GOT3 (cell line): ENCODE data around the gene MYADML2.

Experiments
- DNase-seq: peaks from one replicate; lab custom pipeline; 2025; ENCODE audit warnings: mixed read lengths; lab: John Stamatoyannopoulos, UW

MYADML2 gene

DNA sequence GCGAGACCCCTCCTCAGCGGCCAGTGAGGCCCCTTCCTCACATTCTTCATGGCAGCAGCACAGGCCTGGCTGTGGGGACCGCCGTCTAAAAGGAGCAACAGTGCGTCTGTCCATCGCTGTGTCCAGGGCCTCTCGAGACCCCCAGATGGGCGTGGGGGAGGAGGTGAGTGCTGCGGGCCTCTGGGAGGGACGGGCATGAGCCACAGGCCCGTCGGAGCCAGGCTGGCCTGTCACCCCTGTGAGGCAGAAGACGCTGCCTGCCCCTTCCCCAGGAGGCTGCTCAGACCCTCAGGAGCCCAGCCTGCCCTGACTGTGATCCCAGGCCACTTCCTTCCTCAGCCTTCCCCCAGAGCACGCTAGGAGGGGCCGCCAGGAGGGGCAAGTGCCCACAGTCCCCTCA lies 7.8 kb downstream of the MYADML2 start:
- no peak for DNase-seq

DNA sequence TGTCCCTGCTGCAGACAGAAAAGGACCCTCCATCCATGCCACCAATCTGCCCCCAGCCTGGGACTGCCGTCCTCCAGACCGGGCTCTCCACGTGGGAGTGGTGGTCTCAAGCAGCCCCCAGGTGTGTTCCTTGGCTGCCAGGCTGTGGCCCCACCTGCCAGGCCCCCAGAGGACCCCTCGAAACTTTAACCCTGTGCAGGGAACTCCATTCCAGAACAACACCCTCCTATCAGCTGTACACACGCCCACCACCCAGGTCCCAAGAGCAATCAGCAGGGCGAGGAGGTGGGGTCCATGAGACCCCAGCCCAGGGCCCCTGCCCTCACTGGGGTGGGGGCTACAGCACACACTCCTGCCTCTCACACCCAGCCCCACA lies 11.3 kb downstream of the MYADML2 start:
- no peak for DNase-seq

DNA sequence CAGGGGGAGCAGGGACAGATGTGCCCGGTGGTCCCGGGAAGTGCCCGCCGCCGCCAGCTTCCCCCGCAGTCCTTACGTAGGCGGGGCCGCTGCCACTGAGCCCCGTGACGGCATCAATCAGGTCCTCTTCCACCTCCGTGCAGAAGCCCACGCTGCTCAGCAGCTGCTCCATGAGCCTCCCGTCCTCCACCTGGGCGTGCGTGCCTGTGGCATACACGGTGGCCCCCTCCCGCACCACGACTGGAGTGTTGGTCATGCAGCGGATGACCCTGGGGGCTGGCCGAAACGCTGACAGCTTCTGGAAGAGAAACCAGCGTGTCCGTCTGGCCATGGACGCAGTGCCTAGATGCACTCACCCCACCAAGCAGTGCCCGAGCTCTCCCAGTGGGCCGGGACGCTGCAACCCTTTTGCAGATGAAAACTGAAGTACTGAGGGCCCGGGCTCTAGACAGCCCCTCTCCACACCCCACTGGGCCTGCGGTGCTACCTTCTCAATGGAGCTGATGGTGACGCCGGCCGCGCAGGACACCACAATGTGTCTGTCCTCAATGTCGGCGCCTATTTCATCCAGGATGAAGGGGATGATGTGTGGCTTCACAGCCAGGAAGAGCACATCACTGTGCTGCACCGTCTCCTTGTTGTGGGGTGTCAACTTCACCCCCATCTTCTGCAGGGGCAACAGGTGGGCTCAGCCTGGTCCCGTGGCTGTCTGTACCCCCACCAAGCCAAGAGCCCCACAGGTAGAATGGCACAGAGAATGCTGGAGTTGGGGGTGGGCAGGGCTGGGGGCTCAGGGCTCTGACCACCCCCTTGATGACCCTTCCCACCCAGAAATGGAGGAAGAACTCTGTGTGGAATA lies 12.0 kb downstream of the MYADML2 start:
- DNase-seq: no peak

DNA sequence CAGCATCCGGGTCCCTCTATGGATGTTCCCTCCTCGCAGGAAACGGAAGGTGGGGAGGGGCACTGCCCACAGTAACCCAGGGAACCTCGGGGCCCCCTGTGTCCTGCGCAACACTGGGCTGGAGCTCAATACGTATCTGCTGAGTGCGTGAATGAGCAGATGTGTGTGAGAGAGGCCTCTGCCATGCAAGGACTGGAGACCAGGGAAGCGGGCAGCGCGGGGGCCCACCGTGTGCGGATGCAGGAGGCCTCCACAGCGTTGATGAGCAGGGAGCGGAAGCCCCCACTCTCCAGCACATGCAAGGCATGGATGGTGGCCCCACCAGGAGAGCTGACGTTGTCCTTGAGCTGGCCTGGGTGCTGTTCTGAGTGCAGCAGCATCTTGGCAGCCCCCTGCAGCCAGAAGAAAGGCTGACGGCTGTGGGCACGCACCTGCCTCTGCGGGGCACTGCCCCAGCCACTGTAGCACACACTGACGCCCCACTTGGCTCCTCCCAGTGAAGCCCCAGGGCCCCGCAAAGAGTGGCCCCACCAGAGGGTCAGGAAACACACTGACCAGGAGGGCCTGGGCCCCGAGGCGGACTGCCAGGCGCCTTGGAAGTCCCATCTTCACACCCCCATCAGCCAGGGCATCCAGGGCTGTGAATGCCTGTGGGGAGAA lies 12.8 kb downstream of the MYADML2 start:
- no peak for DNase-seq

DNA sequence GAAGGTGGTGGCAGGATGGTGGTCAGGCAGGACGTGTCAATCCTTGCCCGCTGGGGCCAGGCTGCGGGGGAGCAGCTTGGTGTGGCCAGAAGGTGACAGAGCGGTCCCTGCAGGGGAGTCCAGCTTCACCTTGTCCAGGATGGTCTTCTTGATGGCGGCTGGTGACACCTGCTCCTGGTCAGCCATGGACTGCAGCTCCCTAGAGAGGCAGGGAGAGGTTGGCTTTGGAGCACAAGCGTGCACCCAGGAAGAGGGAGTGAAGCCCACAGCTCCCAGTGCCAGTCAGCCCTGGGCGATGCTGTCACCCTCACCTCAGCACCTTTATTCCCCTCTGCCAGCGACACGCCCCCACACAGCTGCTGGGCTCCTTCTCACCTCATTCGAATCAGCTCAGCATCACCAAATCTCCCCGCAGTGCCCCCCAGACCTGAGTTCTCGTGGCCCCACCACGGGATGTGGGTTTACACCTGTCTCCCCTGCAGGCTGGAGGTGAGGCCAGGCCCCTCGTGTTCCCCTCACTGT lies 13.8 kb downstream of the MYADML2 start:
- DNase-seq: no peak

DNA sequence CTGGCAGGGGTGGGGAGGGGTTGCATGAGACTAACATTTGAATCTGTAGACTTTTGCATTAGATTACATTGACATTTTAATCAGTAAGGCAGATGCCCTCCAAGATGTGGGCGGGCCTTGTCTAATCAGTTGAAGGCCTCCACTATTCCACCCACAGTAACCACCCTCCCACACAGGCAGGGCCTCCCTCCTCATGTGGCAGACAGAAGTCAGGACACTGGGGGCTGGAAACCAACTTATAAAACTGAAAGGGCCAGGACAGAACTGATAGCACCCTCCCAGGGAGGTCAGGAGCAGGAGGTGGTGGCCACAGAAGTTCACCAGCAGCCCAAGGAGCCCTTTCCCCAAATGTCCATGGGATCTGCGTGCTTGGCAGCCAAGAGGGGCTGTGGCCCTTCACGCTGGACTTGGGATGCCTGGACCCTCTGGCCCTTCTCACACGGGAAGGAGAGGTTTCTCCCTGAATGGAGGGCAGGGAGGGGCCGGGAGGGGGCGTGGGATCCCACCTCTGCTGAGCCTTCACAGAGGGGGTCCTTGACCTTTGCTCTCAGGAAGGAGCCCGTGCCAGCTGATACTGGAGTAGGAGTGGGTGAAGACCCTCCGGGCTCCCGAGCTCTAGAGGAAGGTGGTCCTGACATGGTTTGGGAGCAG lies 14.6 kb downstream of the MYADML2 start:
- no peak for DNase-seq

DNA sequence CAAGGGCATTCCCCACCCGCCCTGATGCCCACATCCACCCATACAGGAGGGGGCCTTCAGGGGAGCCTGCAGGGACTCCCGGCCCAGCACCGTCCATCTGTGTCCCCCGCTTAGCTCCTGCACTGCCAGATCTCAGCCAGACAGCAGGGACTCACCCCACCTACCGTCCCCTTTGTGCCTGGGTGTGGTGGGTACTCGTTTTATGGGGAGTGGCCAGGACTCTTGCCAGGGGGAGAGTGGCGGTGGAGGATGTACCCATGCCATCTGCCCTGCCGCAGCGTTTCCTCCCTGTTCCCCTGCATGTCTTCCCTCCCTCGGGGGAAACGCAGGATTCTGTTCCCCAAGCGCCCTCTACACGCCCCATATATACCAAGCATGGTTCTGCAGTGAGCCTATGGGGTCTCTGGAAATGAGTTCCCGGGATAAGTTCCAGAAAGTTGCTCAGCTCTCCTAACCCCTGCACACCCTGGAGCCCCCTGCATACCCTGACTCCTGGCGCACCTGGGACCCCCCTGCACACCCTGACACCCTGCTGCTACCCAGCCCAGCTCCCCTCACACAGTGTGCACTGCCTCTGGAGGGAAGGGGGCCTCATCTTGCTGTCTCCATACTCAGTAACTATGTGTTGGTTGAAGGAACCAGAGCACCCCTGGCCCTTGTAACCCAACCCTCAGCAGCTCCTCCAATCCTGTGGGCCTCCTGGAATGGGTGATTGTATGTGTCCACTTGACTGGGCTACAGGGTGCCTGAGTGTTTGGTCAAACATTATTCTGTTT lies 15.3 kb downstream of the MYADML2 start:
- DNase-seq: no peak

DNA sequence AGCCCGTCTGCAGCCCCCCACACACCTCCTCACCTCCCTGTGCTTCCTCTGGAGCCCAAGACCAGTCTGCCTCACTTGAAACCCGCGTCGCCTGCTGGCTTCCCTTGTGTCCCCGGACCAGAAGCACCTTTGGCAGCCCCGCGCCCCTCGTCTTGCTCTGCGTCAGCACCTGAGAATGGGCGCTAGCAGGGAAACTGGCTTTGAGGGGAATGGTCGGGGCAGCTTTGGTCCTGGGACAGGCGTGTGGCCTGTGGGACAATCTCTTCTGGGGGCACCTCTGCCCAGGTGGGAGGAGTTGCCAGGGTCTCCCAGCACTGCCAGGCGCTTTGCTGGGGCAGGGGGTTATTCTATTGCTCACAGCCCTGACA lies 15.9 kb downstream of the MYADML2 start:
- no peak for DNase-seq

DNA sequence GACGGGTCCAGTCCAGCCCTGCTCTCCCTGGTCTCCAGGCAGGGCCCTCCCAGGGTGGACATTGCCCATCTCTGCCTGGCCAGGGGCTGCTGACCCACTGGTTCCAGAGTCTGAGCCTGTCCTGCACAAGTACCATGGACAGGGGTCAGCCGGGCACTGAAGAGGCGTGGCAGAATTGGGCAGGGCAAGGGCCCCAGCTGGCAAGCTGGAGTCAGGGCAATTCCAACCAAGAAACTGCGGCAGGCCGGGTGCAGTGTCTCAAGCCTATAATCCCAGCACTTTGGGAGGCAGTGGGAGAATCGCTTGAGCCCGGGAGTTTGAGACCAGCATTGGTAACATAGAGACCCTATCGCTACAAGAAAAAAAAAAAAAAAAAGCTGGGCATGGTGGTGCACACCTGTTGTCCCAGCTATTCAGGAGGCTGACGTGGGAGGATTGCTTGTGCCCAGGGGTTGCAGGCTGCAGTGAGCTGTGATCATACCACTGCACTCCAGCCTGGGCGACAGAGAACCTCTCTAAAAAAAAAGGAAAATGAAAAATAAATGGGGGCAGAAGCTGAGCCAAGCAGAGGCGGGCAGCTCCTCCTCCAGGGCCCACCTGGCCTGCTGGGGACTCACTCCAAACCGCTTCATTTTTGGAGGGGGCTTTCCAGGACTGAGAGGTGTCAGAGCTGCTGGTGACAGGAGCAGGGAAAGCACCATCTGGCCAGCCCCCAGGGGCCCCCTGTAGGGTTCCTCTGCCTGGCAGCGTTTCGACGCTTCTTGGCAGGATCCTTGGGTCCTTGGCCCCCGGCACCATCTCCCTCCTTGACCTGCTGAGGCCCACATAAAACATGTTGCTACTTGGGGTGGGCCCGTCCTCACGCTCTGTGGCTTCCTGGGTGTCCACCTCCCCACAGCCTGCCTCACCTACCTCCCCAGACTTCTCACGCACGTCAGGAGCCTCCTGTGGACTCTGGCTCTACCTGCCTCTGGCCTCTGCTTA lies 16.6 kb downstream of the MYADML2 start:
- DNase-seq: no peak

DNA sequence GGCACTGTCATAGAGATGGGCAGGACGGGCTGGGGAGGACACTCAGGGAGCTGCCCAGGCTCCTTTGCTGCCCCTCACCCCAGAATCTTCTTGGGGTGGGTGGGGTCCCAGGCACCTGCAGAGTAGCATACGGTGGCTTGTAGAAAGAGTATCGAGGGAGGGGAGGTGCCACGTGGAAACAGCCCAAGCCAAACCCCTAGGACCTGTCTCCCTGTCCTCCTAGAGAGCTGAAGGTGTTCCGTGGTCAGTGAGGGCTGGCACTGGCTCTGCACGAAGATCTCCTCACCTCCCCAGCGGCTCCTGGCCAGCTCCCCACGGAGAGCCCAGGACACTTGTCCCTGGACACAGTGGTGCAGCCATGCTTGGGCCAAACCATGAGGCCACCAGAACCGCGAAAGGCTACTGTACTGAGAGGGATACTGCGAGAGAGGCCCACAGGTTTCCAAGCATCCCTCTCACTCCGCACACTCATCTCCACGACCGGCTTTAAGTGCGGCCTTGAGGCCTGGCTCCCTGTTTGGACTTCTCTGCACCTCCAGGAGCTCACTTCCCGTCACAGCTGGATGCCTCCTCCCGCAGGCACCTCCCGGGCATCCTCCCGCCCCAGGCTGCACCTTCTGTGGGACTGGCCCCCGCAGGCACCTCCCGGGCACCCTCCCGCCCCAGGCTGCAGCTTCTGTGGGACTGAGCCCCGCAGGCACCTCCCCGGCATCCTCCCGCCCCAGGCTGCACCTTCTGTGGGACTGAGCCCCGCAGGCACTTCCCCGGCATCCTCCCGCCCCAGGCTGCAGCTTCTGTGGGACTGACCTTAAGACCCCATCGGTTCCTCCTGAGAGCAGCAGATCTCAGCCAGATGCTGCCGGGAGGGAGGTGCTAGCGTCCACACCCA lies 17.5 kb downstream of the MYADML2 start:
- no peak for DNase-seq

DNA sequence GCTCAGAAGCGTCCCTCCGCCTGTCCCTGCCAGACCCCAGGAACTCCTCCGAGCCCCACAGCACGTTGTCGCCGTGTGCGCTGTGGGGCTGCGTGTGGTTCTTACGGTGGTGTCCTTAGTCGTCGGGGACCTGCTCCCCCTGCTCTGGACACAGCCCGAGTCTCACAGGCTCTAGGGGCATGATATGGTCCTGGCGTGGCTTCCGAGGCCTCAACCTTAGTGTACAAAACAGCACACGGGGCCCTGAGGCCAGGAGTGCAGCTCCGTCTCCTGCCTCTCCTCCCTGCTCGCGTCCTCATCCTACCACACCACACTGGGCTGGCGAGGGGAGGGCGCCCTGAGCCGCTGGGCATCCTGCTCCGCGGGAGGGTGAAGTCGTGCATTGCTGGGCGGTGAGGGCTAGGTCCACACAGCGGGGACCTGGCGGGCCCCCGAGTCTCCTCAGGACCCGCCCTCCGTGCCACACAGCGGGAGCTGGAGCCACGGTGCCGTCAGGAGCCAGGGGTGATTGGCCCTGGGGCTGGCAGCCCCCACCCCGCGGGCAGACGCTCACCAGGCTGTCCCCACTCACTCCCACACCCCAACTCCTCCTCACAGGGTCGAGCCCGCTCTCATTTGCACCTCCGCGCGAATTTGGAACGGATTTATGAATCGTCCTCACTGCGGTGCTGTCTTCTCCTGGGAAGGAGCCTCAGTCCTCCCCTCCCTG lies 18.3 kb downstream of the MYADML2 start:
- no peak for DNase-seq

DNA sequence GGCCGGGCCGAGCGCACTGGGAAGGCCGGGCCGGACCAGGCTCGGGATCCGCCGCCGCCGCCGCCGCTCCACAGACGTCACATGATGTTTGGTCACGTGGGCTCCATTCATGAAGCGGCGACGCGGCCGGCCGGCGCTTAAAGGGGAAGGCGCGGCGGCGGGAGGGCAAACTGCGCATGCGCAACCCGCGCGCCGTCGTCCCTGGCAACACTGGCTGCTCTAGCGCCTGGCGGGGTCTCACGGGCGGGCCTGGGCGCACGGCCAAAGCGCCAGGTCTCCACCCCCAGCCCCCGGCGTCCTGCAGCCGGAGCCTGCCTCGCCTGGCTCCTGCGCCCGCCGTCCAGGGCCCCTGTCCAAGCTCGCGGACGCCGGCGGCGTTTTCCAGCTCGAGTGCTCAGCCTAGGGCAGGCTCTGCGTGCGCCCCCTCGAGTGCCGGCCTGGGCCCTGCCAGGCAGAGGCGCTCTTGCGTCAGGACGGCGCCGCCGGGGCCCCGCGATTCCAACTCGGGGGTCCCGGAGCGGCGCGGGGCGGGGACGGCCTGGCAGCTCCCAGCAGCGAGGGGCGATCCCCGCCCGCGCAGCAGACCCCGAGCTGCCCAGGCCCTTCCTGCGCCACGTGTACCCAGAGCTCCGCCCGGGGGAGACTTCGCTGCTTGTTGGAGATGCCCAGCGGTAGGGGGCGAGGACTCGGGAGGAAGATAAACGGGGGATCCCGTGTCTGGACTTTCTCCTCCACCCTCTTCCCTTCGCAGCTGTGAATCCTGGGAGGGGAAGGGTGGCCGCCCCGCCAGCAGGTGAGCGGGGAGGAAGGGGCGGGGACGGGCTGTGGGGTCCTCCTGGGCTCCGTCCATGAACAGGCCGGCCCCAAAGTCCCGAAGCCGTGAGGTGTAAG lies 19.1 kb downstream of the MYADML2 start, which contains the start of gene MAFG:
MAFG (minus strand) TSS at position 83 of the 891 bp plus-strand sequence. CDS start 4,550 bp downstream, outside the sequence.
- peak; percentile 83 for DNase-seq

DNA sequence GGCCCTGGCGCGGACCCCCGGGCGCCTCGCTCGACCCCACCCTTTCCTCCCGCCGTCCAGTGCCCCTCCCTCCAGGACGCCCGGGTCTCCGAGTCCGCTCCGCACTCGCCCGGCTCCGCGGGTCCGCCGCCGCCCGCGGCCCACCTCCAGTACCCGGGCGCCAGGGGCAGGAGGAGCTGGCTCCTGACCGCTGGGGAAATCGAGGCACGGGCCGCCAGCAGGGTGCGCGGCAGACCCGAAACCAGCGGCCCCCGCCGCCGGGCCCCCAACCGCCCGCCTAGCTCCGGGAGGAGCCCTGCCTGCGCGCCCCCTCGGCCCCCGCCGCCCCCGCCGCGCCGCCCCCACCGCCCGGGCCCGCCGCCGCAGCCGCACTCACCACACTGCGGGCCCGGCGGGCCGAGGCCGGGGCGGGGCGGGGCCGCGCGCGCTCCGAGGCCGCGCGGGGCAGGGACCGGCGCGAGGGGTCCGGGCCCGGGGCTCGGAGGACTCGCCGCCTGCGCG lies 19.8 kb downstream of the MYADML2 start:
- DNase-seq: no peak

DNA sequence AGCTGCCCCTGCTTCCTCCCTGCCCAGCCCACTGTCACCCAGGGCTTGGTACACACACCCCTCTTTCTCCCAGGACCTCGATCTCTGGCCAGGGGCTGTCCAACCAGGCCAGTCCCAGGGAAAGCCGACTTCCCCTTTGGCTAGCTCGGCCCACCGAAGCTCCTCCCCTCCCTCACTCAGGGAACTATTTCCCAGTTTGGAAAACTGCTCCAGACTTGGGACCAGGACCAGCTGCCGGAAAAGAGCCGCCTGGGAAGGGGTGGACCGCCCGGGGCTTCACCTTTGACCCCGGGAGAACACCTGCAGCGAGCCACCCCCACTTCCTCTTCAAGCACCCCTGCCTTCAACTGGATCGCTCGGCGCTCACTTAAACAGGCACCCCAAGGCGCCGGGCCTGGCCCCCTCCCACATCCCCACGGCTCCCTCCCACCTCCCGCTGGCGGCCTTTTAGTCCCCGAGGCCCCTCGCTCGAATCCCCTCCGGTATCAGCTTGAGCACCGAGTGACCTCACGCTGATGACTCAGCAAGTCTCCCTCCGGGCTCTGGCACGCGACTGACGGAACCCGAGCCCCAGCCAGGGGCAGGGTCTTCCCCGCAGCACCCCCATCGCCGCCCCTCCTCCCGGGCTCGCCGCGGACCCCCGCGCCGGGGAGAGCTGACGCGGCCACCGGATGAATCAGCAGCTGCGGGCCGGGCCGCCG lies 20.4 kb downstream of the MYADML2 start:
- DNase-seq: peak; percentile 33

DNA sequence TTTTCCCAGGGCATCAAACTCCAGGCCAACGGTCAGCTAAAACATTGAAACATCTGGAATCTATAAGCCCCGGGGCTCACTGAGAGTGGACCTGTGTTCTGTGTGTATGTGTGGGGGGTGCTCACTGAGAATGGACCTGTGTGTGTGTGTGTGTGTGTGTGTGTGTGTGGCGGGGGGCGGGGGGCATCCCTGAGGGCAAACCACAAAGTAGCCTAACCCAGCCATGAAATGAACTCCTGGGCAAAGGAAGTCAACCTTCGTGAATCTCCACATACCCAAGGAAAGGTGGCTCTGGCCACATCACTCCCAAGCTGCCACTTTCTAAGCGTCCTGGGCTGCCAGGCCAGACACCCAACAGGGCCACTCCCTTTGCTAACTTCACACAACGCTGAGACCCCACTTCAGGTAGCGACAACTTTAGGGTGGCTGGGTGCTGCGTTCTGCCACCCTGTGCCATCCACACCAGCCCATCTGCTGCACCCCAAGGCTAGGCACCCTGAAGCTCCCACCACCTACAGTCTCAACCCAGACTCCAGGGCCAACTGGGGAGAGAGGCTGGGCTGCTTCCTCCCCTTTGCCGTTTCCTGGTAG lies 21.1 kb downstream of the MYADML2 start:
- no peak for DNase-seq
